Loucy (cell line): ENCODE data around the gene TAX1BP1.

Source experiments
- EZH2phosphoT487 ChIP-seq: fragments of 200-600 bp; IDR thresholded peaks from 2 replicates; pipeline ENCODE4 v1.6.1; 2018; ENCODE audit warnings: antibody characterized with exemption, mild to moderate bottlenecking, moderate library complexity, borderline replicate concordance
- TF ChIP-seq, protein P1 (sequence below): fragments of 200-600 bp; sonication (generic); conservative IDR thresholded peaks from 2 replicates; pipeline ENCODE4 v1.5.1; 2014; ENCODE audit warnings: mild to moderate bottlenecking, antibody characterized with exemption, low read length

- TF ChIP-seq, protein P1, sequence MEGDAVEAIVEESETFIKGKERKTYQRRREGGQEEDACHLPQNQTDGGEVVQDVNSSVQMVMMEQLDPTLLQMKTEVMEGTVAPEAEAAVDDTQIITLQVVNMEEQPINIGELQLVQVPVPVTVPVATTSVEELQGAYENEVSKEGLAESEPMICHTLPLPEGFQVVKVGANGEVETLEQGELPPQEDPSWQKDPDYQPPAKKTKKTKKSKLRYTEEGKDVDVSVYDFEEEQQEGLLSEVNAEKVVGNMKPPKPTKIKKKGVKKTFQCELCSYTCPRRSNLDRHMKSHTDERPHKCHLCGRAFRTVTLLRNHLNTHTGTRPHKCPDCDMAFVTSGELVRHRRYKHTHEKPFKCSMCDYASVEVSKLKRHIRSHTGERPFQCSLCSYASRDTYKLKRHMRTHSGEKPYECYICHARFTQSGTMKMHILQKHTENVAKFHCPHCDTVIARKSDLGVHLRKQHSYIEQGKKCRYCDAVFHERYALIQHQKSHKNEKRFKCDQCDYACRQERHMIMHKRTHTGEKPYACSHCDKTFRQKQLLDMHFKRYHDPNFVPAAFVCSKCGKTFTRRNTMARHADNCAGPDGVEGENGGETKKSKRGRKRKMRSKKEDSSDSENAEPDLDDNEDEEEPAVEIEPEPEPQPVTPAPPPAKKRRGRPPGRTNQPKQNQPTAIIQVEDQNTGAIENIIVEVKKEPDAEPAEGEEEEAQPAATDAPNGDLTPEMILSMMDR = no peak
- TF ChIP-seq EZH2phosphoT487 = no peak
Observed at GRCh38 chr7:27802999-27803398, 63.0 kb downstream of the TAX1BP1 start.
